ENCODE results near the gene MYO1H. TPM values are rescaled to one million over a fixed set of nuclear protein-coding genes. Genes with fewer than 3 reads are reported as not detected.

MYO1H gene
- total RNA-seq, 3 donors from 2014 or later (not counting 1 experiment from before 2014, with no cell fraction given), result not detected

GRCh38 chr12:109369831-109370230 lies 22.1 kb downstream of the MYO1H start:
- WGBS (ENCODE audit: insufficient coverage), result 86% methylated on average over 5 of the region's 5 CpGs
- intact Hi-C loops (cut with micrococcal nuclease), result no loop called here

GRCh38 chr12:109377139-109377685 lies 29.5 kb downstream of the MYO1H start:
- peaks cover 3 to 17% of the 10 kb centered on the region in 2 donors for H3K27me3 Mint-ChIP-seq (ENCODE audit: low read depth in 2 of 2)
- H3K4me3 Mint-ChIP-seq, result no peak overlapping the region
- no peak overlapping the region for H3K27ac ChIP-seq (ENCODE audit: low read length)
- H3K27ac Mint-ChIP-seq, result no peak overlapping the region
- no peaks in the 10 kb centered on the region for H3K9me3 Mint-ChIP-seq
- no peaks in the 10 kb centered on the region for H3K36me3 Mint-ChIP-seq
- 60% methylated on average over 1 of the region's 2 CpGs for WGBS (ENCODE audit: insufficient coverage)
- DNase-seq (no peak), ATAC-seq (no peak)
- no peak for TF ChIP-seq CTCF (IDR thresholded peaks at IDR 0.05)
- no peaks in the 10 kb centered on the region for H3K9me3 ChIP-seq (ENCODE audit: control insufficient read depth, insufficient read depth, low read length)
- H3K4me1 ChIP-seq (ENCODE audit: control insufficient read depth, insufficient read depth, low read length), result peaks cover 5% of the 10 kb centered on the region
- no peaks in the 10 kb centered on the region for H3K36me3 ChIP-seq (ENCODE audit: control insufficient read depth, insufficient read depth, low read length)
- peaks cover 18% of the 10 kb centered on the region in 2 donors for H3K4me1 Mint-ChIP-seq
- intact Hi-C loops (cut with micrococcal nuclease), result no loop called here
- H3K27me3 ChIP-seq (ENCODE audit: control insufficient read depth, insufficient read depth, low read length), result no peaks in the 10 kb centered on the region
- H3K4me3 ChIP-seq (ENCODE audit: low read length), result no peak overlapping the region

More at GRCh38 chr12:109369831-109370230, 22.1 kb downstream of the MYO1H start:
- Mint-ChIP-seq H3K9me3 (no peaks in the 10 kb centered on the region), H3K4me1 (no peaks in the 10 kb centered on the region), H3K4me3 (no peak overlapping the region), H3K27me3 (ENCODE audit: low read depth in 2 of 2) (peaks cover 5 to 43% of the 10 kb centered on the region in 2 donors), H3K27ac (no peak overlapping the region), H3K36me3 (no peaks in the 10 kb centered on the region)
- ATAC-seq, result no peak
- no peak for DNase-seq
- Histone ChIP-seq H3K4me3 (ENCODE audit: low read length) (no peak overlapping the region), H3K27ac (ENCODE audit: low read length) (no peak overlapping the region), H3K36me3 (ENCODE audit: control insufficient read depth, insufficient read depth, low read length) (no peaks in the 10 kb centered on the region), H3K27me3 (ENCODE audit: control insufficient read depth, insufficient read depth, low read length) (no peaks in the 10 kb centered on the region), H3K9me3 (ENCODE audit: control insufficient read depth, insufficient read depth, low read length) (no peaks in the 10 kb centered on the region), H3K4me1 (ENCODE audit: control insufficient read depth, insufficient read depth, low read length) (no peaks in the 10 kb centered on the region)
- no peak for TF ChIP-seq CTCF (IDR thresholded peaks at IDR 0.05)

GRCh38 chr12:109378569-109378968 lies 30.9 kb downstream of the MYO1H start:
- H3K27ac ChIP-seq (ENCODE audit: low read length), result peak overlapping the region; percentile 23
- H3K9me3 Mint-ChIP-seq, result no peaks in the 10 kb centered on the region
- no peaks in the 10 kb centered on the region for H3K36me3 Mint-ChIP-seq
- no peaks in the 10 kb centered on the region for H3K27me3 ChIP-seq (ENCODE audit: control insufficient read depth, insufficient read depth, low read length)
- ATAC-seq (peak; percentile 60 to 88 (median 61)), DNase-seq (no peak)
- intact Hi-C loops (cut with micrococcal nuclease), result no loop called here
- WGBS (ENCODE audit: insufficient coverage), result 25% methylated on average over 5 of the region's 5 CpGs
- H3K4me3 ChIP-seq (ENCODE audit: low read length), result no peak overlapping the region
- H3K9me3 ChIP-seq (ENCODE audit: control insufficient read depth, insufficient read depth, low read length), result no peaks in the 10 kb centered on the region
- H3K4me3 Mint-ChIP-seq, result peak overlapping the region; percentile 36
- no peak for TF ChIP-seq CTCF (IDR thresholded peaks at IDR 0.05)
- peaks cover 3 to 9% of the 10 kb centered on the region in 2 donors for H3K27me3 Mint-ChIP-seq (ENCODE audit: low read depth in 2 of 2)
- H3K27ac Mint-ChIP-seq, result peak overlapping the region; percentile 69 to 78
- peaks cover 5% of the 10 kb centered on the region for H3K4me1 ChIP-seq (ENCODE audit: control insufficient read depth, insufficient read depth, low read length)
- H3K36me3 ChIP-seq (ENCODE audit: control insufficient read depth, insufficient read depth, low read length), result no peaks in the 10 kb centered on the region
- H3K4me1 Mint-ChIP-seq, result peaks cover 18% of the 10 kb centered on the region in 2 donors

- peaks cover 18% of the 10 kb centered on the region in 2 donors for H3K4me1 Mint-ChIP-seq
- H3K9me3 ChIP-seq (ENCODE audit: control insufficient read depth, insufficient read depth, low read length), result no peaks in the 10 kb centered on the region
- no peaks in the 10 kb centered on the region for H3K36me3 Mint-ChIP-seq
- H3K27ac ChIP-seq (ENCODE audit: low read length), result no peak overlapping the region
- H3K27me3 ChIP-seq (ENCODE audit: control insufficient read depth, insufficient read depth, low read length), result no peaks in the 10 kb centered on the region
- intact Hi-C loops (cut with micrococcal nuclease), result no loop called here
- no peaks in the 10 kb centered on the region for H3K9me3 Mint-ChIP-seq
- H3K27me3 Mint-ChIP-seq (ENCODE audit: low read depth in 2 of 2), result peaks cover 0 to 17% of the 10 kb centered on the region in 2 donors
- H3K4me3 ChIP-seq (ENCODE audit: low read length), result no peak overlapping the region
- no peaks in the 10 kb centered on the region for H3K36me3 ChIP-seq (ENCODE audit: control insufficient read depth, insufficient read depth, low read length)
- no peak overlapping the region for H3K27ac Mint-ChIP-seq
- ATAC-seq (no peak), DNase-seq (no peak)
- TF ChIP-seq CTCF (IDR thresholded peaks at IDR 0.05), result no peak
- no peak overlapping the region for H3K4me3 Mint-ChIP-seq
- H3K4me1 ChIP-seq (ENCODE audit: control insufficient read depth, insufficient read depth, low read length), result peaks cover 5% of the 10 kb centered on the region
Observed at GRCh38 chr12:109382031-109382430, 34.3 kb downstream of the MYO1H start.

Measured in natural killer cell (primary cell).